ENCODE results near the gene CNGA2. TPM values are rescaled to one million over a fixed set of nuclear protein-coding genes. Genes with fewer than 3 reads are reported as not detected.
"Not testable (repeated sequence)": the region's sequence is repeated elsewhere in the genome, so short reads cannot be mapped to it uniquely, and the experiment has no call there.

CNGA2 gene
- polyA plus RNA-seq: not detected

- no peak within 1 kb of the TSS for H3K4me3 Mint-ChIP-seq
- peaks cover 0 to 2% (median 0%) of the 10 kb centered on the region in 3 donors for H3K9me3 Mint-ChIP-seq
- no peak within 1 kb of the TSS for H3K27ac Mint-ChIP-seq
- no peaks in the 10 kb centered on the region for H3K36me3 Mint-ChIP-seq
- no peaks in the 10 kb centered on the region for H3K4me1 Mint-ChIP-seq
- no peaks in the 10 kb centered on the region for H3K27me3 Mint-ChIP-seq
Observed at GRCh38 chrX:151734446-151734845, at the start of gene CNGA2. CNGA2 (plus strand) TSS chrX:151734746; CDS start chrX:151738484, 3,738 bp downstream.

- Mint-ChIP-seq H3K36me3 (no peaks in the 10 kb centered on the region), H3K4me3 (no peak overlapping the region), H3K27ac (no peak overlapping the region), H3K4me1 (no peaks in the 10 kb centered on the region), H3K27me3 (peaks cover 9% of the 10 kb centered on the region), H3K9me3 (no peaks in the 10 kb centered on the region)
Observed at GRCh38 chrX:151687635-151688034, 46.9 kb upstream of the CNGA2 start.

GRCh38 chrX:151688695-151689094 lies 45.9 kb upstream of the CNGA2 start:
- Mint-ChIP-seq H3K9me3 (no peaks in the 10 kb centered on the region), H3K4me3 (no peak overlapping the region), H3K27me3 (peaks cover 2% of the 10 kb centered on the region), H3K4me1 (no peaks in the 10 kb centered on the region), H3K36me3 (no peaks in the 10 kb centered on the region), H3K27ac (no peak overlapping the region)

GRCh38 chrX:151692825-151693224 lies 41.7 kb upstream of the CNGA2 start:
- no peak overlapping the region for H3K27ac Mint-ChIP-seq
- H3K4me1 Mint-ChIP-seq: no peaks in the 10 kb centered on the region
- H3K4me3 Mint-ChIP-seq: no peak overlapping the region
- H3K9me3 Mint-ChIP-seq: peaks cover 0 to 2% (median 0%) of the 10 kb centered on the region in 3 donors
- H3K36me3 Mint-ChIP-seq: no peaks in the 10 kb centered on the region
- H3K27me3 Mint-ChIP-seq: peaks cover 6% of the 10 kb centered on the region

- H3K9me3 Mint-ChIP-seq: peaks cover 0 to 2% (median 0%) of the 10 kb centered on the region in 3 donors
- H3K27me3 Mint-ChIP-seq: peaks cover 6% of the 10 kb centered on the region
- no peaks in the 10 kb centered on the region for H3K36me3 Mint-ChIP-seq
- no peak overlapping the region for H3K4me3 Mint-ChIP-seq
- no peaks in the 10 kb centered on the region for H3K4me1 Mint-ChIP-seq
- H3K27ac Mint-ChIP-seq: no peak overlapping the region
Observed at GRCh38 chrX:151694121-151694520, 40.4 kb upstream of the CNGA2 start.

GRCh38 chrX:151694661-151695582 lies 39.6 kb upstream of the CNGA2 start, which contains the start of gene PRRG3:
PRRG3 (plus strand) TSS chrX:151695458; CDS start chrX:151698815, 3,357 bp downstream.
- Mint-ChIP-seq H3K27me3 (peaks cover 6% of the 10 kb centered on the region), H3K4me3 (no peak within 1 kb of the TSS), H3K36me3 (no peaks in the 10 kb centered on the region), H3K9me3 (peaks cover 0 to 2% (median 0%) of the 10 kb centered on the region in 3 donors), H3K27ac (no peak within 1 kb of the TSS), H3K4me1 (no peaks in the 10 kb centered on the region)

- H3K36me3 Mint-ChIP-seq: no peaks in the 10 kb centered on the region
- no peaks in the 10 kb centered on the region for H3K4me1 Mint-ChIP-seq
- no peak overlapping the region for H3K27ac Mint-ChIP-seq
- peaks cover 6% of the 10 kb centered on the region for H3K27me3 Mint-ChIP-seq
- H3K9me3 Mint-ChIP-seq: peaks cover 0 to 2% (median 0%) of the 10 kb centered on the region in 3 donors
- H3K4me3 Mint-ChIP-seq: no peak overlapping the region
Observed at GRCh38 chrX:151695583-151696340, 38.8 kb upstream of the CNGA2 start.

GRCh38 chrX:151697082-151697481 lies 37.5 kb upstream of the CNGA2 start:
- not testable (repeated sequence) for H3K27me3 Mint-ChIP-seq, H3K27ac Mint-ChIP-seq, H3K4me1 Mint-ChIP-seq, H3K9me3 Mint-ChIP-seq, H3K36me3 Mint-ChIP-seq, H3K4me3 Mint-ChIP-seq

- Mint-ChIP-seq H3K4me1 (no peaks in the 10 kb centered on the region), H3K36me3 (no peaks in the 10 kb centered on the region), H3K4me3 (no peak overlapping the region), H3K27ac (no peak overlapping the region), H3K9me3 (peaks cover 0 to 2% (median 0%) of the 10 kb centered on the region in 3 donors), H3K27me3 (peaks cover 6% of the 10 kb centered on the region)
Observed at GRCh38 chrX:151697522-151697921, 37.0 kb upstream of the CNGA2 start.

- peaks cover 6% of the 10 kb centered on the region for H3K27me3 Mint-ChIP-seq
- H3K27ac Mint-ChIP-seq: no peak overlapping the region
- H3K9me3 Mint-ChIP-seq: peaks cover 0 to 2% (median 0%) of the 10 kb centered on the region in 3 donors
- H3K4me3 Mint-ChIP-seq: no peak overlapping the region
- H3K36me3 Mint-ChIP-seq: no peaks in the 10 kb centered on the region
- H3K4me1 Mint-ChIP-seq: no peaks in the 10 kb centered on the region
Observed at GRCh38 chrX:151698485-151698884, 36.1 kb upstream of the CNGA2 start.

- no peak overlapping the region for H3K27ac Mint-ChIP-seq
- peaks cover 4% of the 10 kb centered on the region for H3K27me3 Mint-ChIP-seq
- no peaks in the 10 kb centered on the region for H3K4me1 Mint-ChIP-seq
- no peak overlapping the region for H3K4me3 Mint-ChIP-seq
- no peaks in the 10 kb centered on the region for H3K36me3 Mint-ChIP-seq
- H3K9me3 Mint-ChIP-seq: peaks cover 0 to 3% (median 0%) of the 10 kb centered on the region in 3 donors
Observed at GRCh38 chrX:151699746-151700145, 34.8 kb upstream of the CNGA2 start.

GRCh38 chrX:151700581-151700980 lies 34.0 kb upstream of the CNGA2 start:
- peaks cover 0 to 3% (median 0%) of the 10 kb centered on the region in 3 donors for H3K9me3 Mint-ChIP-seq
- H3K27ac Mint-ChIP-seq: no peak overlapping the region
- H3K36me3 Mint-ChIP-seq: no peaks in the 10 kb centered on the region
- H3K4me1 Mint-ChIP-seq: no peaks in the 10 kb centered on the region
- H3K4me3 Mint-ChIP-seq: no peak overlapping the region
- peaks cover 5% of the 10 kb centered on the region for H3K27me3 Mint-ChIP-seq

GRCh38 chrX:151701071-151701470 lies 33.5 kb upstream of the CNGA2 start:
- Mint-ChIP-seq H3K4me1 (no peaks in the 10 kb centered on the region), H3K27ac (no peak overlapping the region), H3K36me3 (no peaks in the 10 kb centered on the region), H3K9me3 (peaks cover 0 to 2% (median 0%) of the 10 kb centered on the region in 3 donors), H3K27me3 (peaks cover 5% of the 10 kb centered on the region), H3K4me3 (no peak overlapping the region)

- Mint-ChIP-seq H3K27me3 (peaks cover 5% of the 10 kb centered on the region), H3K4me3 (no peak overlapping the region), H3K4me1 (no peaks in the 10 kb centered on the region), H3K36me3 (no peaks in the 10 kb centered on the region), H3K9me3 (peaks cover 0 to 2% (median 0%) of the 10 kb centered on the region in 3 donors), H3K27ac (no peak overlapping the region)
Observed at GRCh38 chrX:151701531-151701930, 33.0 kb upstream of the CNGA2 start.

- Mint-ChIP-seq H3K36me3 (no peaks in the 10 kb centered on the region), H3K27ac (no peak overlapping the region), H3K27me3 (peaks cover 5% of the 10 kb centered on the region), H3K4me1 (no peaks in the 10 kb centered on the region), H3K4me3 (peak overlapping the region in 1 of 4 donors; percentile 17), H3K9me3 (peaks cover 0 to 2% (median 0%) of the 10 kb centered on the region in 3 donors)
Observed at GRCh38 chrX:151702026-151702714, 32.4 kb upstream of the CNGA2 start.
